Urinary bladder (tissue), 4 donors: ENCODE data around the gene AATK. TPM values are rescaled to one million over a fixed set of nuclear protein-coding genes. Genes with fewer than 3 reads are reported as not detected.

ENCODE experiments used
- DNase-seq: peaks from one replicate; pipeline ENCODE4 v3.0.0-alpha.2; 2015; ENCODE audit errors: extremely low spot score
- H3K27ac ChIP-seq: one replicate; pipeline ENCODE4 v1.5.1; 2013; ENCODE audit warnings: low read depth, mild to moderate bottlenecking, moderate library complexity
- H3K36me3 ChIP-seq: one replicate; pipeline ENCODE4 v1.6.1; 2013; ENCODE audit warnings: mild to moderate bottlenecking, moderate library complexity; ENCODE audit not compliant: insufficient read depth
- H3K4me1 ChIP-seq: one replicate; pipeline ENCODE4 v1.6.1; 2013; ENCODE audit warnings: mild to moderate bottlenecking, moderate library complexity; ENCODE audit not compliant: insufficient read depth
- H3K4me3 ChIP-seq: one replicate; pipeline ENCODE4 v1.5.1; 2013; ENCODE audit warnings: low read depth, low read length
- WGBS: extraction: QIAGEN DNeasy Blood & Tissue Kit; methylation state at CpG from one replicate; pipeline ENCODE4 v1.1.7; 2013; 5-methylcytosine and 5-hydroxymethylcytosine counted together
- polyA plus RNA-seq: library from polyadenylated mRNA; stranded (reverse); fragments of 200-250 nt; gene quantifications from one replicate; pipeline ENCODE4 v1.2.3, GENCODE V29; 2013
- total RNA-seq: library from RNA; depleted of rRNA; stranded (reverse); fragments of >200 nt; gene quantifications from one replicate; pipeline ENCODE4 v1.2.3, GENCODE V29; 2014
- donor health status: healthy with polysubstance abuse.
- donor health status: healthy.

Gene AATK
- total and polyA plus RNA-seq, 2 donors: 7.6 to 9.2 TPM

- WGBS: 84% methylated on average over 17 of the region's 17 CpGs
- no peaks in the 10 kb centered on the region for H3K36me3 ChIP-seq
- H3K4me1 ChIP-seq: no peaks in the 10 kb centered on the region
- no peak overlapping the region for H3K27ac ChIP-seq
- no peak overlapping the region for H3K4me3 ChIP-seq
- no peak for DNase-seq
Observed at GRCh38 chr17:81143717-81144422, 22.2 kb downstream of the AATK start.

DNA sequence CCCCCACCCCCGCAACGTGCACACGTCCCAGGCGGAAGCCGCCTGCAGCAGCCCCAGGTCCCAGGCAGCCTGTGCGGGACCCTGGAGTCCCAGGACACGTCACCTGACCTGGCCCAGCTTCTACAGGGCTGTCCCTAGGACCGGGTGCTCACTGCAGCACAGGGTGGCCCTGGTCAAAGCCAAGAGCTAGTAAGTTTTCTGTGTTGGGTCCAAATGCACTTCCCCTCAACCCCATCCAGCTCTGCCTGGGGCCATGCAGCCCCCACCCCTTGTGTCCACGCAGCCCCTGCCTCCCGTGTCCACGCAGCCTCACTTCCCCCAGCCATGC is 22.9 kb downstream of the AATK start:
- no peak for DNase-seq
- Histone ChIP-seq H3K4me3 (no peak overlapping the region), H3K4me1 (no peaks in the 10 kb centered on the region), H3K36me3 (no peaks in the 10 kb centered on the region), H3K27ac (no peak overlapping the region)
- WGBS: 62% methylated on average over 9 of the region's 11 CpGs

GRCh38 chr17:81142301-81143199 is 23.5 kb downstream of the AATK start:
- H3K4me1 ChIP-seq: no peaks in the 10 kb centered on the region
- H3K36me3 ChIP-seq: no peaks in the 10 kb centered on the region
- peak; percentile 31 for DNase-seq
- 33% methylated on average over 25 of the region's 25 CpGs for WGBS
- no peak overlapping the region for H3K4me3 ChIP-seq
- H3K27ac ChIP-seq: no peak overlapping the region

GRCh38 chr17:81140695-81141094 is 25.3 kb downstream of the AATK start:
- no peaks in the 10 kb centered on the region for H3K36me3 ChIP-seq
- no peak overlapping the region for H3K27ac ChIP-seq
- no peaks in the 10 kb centered on the region for H3K4me1 ChIP-seq
- DNase-seq: no peak
- H3K4me3 ChIP-seq: no peak overlapping the region
- 94% methylated on average over 37 of the region's 37 CpGs for WGBS

GRCh38 chr17:81140018-81140417 is 26.0 kb downstream of the AATK start:
- DNase-seq: no peak
- H3K27ac ChIP-seq: no peak overlapping the region
- no peaks in the 10 kb centered on the region for H3K4me1 ChIP-seq
- WGBS: 76% methylated on average over 8 of the region's 8 CpGs
- no peak overlapping the region for H3K4me3 ChIP-seq
- H3K36me3 ChIP-seq: no peaks in the 10 kb centered on the region

DNA sequence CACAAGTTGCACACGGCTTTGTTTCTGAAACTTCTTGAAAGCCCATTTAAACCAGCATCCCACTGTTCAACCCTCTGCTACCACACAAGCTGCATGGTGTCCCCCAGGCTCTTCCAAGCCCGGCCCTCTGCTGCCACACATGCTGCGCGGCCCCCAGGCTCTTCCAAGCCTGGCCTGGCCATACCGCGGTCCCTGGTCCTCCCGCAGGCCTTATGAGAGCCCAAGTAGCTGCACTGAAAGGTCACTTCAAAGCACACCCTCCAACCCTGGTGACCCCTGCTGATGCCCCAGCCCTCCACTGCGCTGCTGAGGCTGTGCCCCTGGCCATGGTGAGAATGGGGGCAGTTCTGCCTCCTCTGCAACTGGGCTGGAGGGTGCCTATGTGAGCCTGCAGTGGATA is 26.6 kb downstream of the AATK start:
- Histone ChIP-seq H3K36me3 (no peaks in the 10 kb centered on the region), H3K4me1 (no peaks in the 10 kb centered on the region), H3K27ac (no peak overlapping the region), H3K4me3 (no peak overlapping the region)
- 86% methylated on average over 8 of the region's 8 CpGs for WGBS
- no peak for DNase-seq

DNA sequence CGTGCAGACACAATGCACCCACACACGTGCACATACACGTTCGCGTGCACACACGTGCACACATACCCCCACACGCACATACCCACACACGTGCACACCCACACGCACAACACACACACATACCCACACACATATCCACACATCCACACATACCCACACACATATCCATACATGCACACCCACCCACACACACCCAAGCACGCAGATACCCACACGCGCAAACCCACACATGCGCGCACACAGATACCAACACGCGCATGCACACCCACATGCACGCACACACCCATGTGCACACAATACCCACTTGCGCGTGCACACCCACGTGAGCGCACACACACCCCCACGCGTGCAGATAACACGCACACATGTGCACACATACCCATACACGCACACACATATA is 27.5 kb downstream of the AATK start:
- Histone ChIP-seq H3K27ac (no peak overlapping the region), H3K36me3 (no peaks in the 10 kb centered on the region), H3K4me3 (no peak overlapping the region), H3K4me1 (no peaks in the 10 kb centered on the region)
- no peak for DNase-seq
- WGBS: 92% methylated on average over 25 of the region's 25 CpGs

GRCh38 chr17:81138083-81138482 is 27.9 kb downstream of the AATK start:
- no peak for DNase-seq
- H3K4me1 ChIP-seq: no peaks in the 10 kb centered on the region
- 89% methylated on average over 15 of the region's 15 CpGs for WGBS

DNA sequence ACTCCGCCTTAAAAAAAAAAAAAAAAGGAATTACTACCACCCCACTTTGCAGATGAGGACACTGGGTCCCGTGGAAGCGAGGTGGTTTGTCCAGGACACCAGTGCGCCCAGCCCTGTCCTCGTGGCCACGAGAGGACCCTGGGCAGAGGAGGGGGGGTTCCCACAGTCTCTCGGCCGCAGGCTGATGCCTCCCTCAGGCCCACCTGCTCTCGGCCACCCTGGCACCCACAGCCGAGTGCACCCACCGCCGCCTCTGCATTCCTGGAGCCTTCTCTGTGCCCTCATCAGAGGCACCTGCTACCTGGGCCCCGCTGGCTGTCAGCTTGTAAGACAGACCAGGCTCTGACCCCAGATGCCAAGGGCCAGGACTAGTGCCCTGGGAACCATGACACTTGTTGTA is 28.8 kb downstream of the AATK start:
- no peak for DNase-seq
- Histone ChIP-seq H3K36me3 (no peaks in the 10 kb centered on the region), H3K4me1 (no peaks in the 10 kb centered on the region), H3K27ac (no peak overlapping the region), H3K4me3 (no peak overlapping the region)
- 90% methylated on average over 13 of the region's 13 CpGs for WGBS

More at GRCh38 chr17:81138083-81138482, 27.9 kb downstream of the AATK start:
- Histone ChIP-seq H3K36me3 (no peaks in the 10 kb centered on the region), H3K4me3 (no peak overlapping the region), H3K27ac (no peak overlapping the region)

DNA sequence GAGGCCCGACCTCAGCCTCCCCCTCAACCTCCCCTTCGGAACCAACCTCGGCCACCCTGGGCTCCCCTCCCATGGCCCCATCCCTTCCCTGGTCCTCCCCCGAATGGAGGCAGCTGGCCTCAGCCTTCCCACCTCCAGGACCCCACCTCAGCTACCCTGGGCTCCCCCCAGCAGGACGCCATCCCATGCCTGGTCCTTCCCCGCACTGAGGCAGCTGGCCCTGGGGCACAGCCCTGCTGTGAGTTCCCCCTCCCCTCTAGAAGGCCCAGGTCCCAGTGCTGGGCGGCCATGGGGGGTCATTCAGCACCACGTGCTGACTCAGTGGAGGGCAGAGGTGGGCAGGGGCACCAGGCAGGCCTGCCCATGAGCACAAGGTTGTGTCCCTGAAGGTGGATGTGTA is 29.7 kb downstream of the AATK start:
- 84% methylated on average over 8 of the region's 8 CpGs for WGBS
- H3K4me1 ChIP-seq: no peaks in the 10 kb centered on the region
- H3K27ac ChIP-seq: no peak overlapping the region
- DNase-seq: no peak
- no peak overlapping the region for H3K4me3 ChIP-seq
- no peaks in the 10 kb centered on the region for H3K36me3 ChIP-seq

DNA sequence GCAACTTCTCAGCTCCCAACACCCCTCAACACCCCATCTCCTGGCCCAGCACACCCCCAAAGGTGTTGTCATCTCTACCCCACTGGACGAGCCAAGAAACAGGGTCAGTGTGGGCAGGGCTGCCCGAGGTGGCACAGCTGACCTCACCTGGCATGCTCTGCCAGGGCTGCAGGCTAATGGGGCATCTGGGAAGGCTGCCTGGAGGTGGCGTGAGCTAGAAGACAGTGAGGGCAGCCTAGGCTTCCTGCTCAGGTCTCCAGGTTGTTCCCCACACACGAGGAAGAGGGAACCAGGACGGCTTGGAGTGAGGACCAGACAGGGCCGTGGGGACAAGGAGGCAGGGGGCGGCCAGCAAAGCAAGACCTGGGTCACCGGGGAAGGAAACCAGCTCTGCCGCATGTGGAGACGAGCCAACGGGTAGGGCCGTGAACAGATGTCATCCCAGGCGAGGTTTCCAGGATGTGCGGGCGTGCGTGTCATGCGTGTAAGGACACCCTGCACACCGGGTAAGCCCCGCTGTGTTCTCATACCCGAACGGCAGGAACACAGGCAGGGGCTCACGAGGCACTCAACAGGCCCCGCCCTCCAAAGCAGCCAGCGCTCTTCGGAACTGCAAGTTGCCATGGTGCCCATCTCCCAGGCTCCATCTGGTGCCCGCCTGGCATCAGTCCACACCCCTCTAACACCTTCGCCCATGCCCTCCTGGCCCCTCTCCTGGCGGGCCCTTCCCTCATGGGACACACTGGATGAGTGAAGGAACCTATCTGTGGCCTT is 30.3 kb downstream of the AATK start:
- no peak overlapping the region for H3K27ac ChIP-seq
- H3K4me1 ChIP-seq: no peaks in the 10 kb centered on the region
- no peak overlapping the region for H3K4me3 ChIP-seq
- WGBS: 79% methylated on average over 28 of the region's 28 CpGs
- no peaks in the 10 kb centered on the region for H3K36me3 ChIP-seq
- DNase-seq: no peak

DNA sequence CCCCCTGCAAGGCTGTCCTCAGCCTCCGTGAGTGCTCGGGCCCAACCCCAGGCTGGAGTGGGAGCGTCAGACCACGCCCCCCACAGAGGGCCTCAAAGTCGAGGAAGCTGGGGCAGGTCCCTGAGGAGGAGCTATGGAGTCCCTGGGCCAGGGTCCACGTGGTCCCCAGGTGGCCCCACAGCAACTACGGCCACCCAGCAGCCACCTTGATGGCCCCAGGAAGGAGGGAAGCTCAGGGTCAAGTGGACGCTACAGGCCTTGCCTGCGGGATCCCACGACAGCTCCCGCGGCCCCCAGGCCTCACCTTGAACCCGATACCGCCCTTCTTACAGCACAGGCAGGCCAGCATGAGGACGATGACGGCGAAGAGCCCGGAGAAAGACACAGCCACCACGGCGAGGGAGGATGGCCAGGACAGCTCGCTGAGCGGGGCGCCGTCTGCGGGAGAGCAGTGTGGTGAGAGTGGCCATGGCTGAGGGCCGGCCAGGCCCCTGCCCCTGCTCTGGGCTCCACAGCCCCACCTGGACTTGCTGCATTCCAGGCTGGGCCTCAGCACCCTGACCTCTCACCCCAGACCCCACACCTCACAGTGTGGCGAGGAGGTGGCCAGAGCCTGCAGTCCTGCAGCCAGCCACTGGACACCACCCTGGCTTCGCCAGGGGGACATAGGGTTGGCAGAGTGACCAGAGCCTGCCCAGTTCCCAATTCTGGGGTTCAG is 31.8 kb downstream of the AATK start:
- no peak overlapping the region for H3K4me3 ChIP-seq
- WGBS: 83% methylated on average over 28 of the region's 28 CpGs
- H3K36me3 ChIP-seq: no peaks in the 10 kb centered on the region
- H3K4me1 ChIP-seq: no peaks in the 10 kb centered on the region
- no peak overlapping the region for H3K27ac ChIP-seq
- no peak for DNase-seq
